ENCODE measurements around the gene EGLN3.
"Not testable (repeated sequence)": the region's sequence is repeated elsewhere in the genome, so short reads cannot be mapped to it uniquely, and the experiment has no call there.

The EGLN3 gene

DNA sequence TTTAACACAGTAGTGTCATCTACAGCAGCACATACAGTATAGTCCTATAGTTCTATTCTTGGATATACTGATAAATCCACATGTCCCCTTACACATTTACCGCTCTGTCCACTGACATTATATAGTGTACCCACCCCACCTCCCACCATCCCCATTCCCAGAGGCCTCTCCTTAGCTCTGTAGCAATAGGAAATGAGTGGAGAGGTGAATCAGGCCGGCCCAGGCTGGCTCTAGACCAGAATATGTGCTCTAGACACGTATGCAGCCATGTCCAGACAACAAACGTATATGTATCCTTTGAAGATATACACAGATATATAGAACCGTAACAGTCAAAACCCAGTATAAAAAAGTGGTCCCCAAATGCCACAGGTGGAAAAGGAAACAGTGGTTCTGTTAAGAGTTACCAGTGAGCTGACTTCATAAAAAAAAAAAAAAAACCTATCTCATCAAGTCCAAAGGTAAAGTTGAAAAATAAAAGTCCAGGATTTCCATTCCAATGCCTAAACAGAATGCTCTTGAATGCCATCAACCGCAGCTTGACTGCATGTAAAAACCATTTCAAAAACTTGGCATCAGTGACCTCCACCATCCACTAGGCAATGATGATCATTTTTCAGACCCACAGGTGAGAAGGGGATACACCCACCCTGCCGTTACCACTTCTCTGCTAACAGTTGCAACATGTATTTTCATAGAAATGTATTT, 16.7 kb downstream of the EGLN3 start:
- no peak for DNase-seq

DNA sequence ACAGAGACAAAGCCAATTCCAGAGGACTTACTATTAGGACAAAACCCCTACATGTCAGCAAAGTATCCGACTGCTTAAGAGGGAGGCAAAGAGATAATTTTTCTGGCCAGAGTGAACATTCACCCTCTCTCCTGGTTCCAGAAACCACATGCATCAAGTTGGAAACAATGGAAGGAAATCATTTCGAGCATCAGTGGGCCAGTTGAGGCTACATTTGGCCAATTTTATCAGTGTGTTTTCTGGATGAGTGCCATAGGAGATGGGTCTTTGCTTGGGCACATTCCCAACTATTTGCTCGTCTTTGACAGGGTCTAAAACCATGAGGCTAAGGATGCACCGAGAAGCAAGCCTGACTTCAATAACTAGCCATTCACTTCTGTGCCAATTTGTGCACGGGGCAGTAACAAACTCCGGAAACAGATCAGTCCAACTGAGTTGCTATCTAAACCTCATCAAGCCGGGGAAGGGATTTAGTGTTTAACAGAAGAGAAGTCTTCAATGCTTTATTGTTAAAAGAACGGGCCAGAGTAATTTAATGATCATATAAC, 17.4 kb downstream of the EGLN3 start:
- DNase-seq: no peak

DNA sequence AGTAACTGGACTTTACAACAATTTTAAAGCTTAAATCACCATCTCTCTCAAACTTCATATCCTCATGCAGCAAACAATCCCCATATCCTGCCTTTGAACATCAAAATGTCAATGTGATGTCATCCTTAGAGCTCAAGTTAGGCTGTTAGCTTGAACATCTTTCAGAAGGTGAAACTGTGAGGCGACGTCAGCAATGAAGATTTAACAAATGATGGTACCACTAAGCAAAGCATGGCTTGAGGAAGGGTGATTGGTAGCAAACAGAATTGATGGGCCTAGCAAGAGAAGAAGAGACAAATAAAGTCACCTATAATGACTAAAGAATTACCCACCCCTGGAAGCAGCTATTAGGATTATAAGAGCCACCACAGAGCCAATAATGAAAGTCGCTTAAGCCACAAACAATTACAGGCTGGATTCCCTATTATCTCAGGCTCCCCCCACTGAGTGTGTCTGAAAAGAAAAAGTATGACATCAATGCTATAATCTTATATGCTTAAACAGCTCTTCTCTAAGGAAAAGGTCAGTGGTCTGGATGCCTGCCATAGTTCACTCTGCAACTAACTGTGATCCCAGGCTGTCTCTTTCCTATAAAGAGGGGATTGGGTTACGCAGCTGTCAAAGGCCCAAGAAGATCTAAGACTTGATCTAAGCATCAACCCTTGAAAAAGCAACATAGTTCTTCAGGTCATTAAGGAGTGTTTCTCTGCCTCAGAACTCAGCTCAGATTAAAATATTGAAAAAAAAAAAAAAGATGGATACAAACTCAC, 18.1 kb downstream of the EGLN3 start:
- no peak for DNase-seq

DNA sequence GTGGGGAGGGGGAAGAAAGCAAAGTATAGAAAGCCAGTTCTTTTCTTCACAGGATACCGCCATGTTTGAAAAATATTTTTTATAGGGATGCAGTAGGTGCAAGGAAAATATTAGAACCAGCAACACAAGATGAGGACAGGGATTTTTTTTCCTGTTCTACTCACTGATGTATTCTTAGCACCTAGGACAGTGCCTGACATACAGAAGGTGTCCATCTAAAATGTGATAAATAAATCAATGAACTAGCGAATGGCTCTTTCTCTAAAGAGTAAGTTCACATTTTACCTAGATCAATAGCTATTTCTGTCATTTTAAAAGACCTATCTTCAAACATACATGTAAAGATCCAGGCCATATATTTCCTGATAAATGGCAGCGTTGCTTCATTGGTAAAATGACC, 18.8 kb downstream of the EGLN3 start:
- DNase-seq: no peak

DNA sequence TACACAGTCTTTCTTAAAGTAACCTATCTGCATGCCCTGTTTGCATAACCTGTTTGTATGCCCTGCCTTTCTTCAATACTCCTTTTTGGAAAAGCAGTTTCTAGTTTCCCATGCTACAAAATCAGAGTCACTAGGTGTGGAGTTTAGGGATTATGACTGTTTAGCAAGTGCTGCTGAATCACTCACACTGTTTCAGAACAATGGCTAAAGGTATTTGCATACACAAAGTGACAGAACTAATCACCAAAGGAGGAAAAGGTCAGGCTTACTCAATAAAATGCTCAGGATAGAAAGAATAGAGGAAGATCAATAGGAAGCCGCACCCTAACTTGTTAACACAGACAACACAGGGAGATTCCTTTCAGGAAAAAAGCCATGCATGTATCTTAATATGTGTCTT, 19.4 kb downstream of the EGLN3 start:
- no peak for DNase-seq

DNA sequence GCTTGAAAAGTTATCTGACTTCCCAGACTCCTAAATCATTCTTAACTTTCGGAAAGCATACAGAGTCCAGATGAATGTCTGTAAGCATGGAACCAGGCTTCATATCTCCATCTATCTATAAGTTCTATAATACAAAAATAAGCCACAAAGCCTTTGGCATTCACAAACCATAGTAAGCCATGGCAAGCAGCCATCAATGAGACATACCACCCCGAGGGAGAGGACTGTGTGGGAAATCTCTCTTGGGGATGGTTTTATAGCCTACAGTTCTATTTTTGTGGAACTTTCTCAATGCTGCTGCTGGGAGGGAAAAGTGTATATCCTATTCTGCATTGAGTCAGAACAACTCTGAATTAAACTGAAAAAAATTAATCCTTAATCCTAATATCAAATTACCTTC, 20.4 kb downstream of the EGLN3 start:
- no peak for DNase-seq

DNA sequence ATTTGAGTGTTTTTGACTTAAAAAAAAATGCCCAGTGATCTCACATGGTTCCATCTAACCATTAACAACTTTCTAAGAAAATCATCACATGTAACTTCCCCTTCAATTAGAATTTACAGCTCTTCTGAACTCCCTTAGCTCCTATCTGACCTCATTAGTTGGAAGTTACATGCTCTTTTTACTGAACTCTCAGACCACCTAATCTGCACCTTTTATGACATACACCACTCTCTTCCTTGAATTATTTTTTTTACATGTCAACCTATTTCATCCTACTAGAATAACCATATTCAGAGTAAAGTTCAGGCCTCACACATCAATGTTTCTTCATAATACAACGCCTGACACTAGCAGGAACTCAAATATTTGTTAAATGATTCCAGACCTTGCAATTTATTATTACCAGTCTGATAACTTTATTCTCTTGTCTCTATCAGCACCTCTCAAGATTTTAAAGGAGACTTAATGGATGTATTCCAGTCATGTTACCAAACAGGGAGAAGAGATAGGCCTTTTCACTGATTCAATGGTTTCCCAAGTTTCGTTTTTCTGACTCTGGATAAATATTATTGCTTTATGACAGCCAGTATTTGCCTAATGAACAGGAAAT, 21.0 kb downstream of the EGLN3 start:
- DNase-seq: no peak

DNA sequence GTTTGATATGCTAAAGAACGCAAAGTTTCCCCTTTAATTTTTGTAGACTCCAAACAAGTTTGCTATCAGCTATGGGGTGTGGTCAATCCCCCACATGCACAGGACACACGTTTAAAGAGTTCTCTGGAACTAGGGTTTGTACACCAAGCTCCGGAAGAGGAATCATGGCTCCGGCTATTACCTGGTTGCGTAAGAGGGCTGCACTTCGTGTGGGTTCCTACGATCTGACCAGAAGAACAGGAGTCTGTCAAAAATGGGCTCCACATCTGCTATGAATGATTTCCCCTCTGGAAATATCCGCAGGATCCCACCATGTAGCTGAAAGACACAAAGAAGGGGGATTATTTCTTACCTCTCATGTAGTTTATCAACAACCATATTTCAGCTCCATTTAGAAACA, 22.0 kb downstream of the EGLN3 start:
- DNase-seq: no peak

DNA sequence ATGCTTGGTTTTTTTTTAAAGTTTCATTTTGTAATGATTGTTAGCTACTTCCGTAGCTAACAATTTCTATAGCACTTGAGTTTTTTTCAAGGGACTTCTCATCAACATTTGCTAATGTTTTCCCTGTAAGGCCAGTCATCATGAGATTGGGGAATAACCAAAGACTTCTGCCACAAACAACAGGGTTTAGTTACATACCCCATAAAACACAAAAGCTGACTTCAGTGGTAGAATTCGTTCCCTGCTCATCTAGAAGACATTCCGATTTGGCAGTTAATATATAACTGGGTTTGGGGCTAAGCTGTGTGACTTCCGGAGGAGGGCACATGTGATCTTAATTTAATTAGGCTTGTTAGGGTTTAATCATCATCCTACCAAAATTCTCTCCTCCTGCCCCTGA, 22.9 kb downstream of the EGLN3 start:
- DNase-seq: no peak

DNA sequence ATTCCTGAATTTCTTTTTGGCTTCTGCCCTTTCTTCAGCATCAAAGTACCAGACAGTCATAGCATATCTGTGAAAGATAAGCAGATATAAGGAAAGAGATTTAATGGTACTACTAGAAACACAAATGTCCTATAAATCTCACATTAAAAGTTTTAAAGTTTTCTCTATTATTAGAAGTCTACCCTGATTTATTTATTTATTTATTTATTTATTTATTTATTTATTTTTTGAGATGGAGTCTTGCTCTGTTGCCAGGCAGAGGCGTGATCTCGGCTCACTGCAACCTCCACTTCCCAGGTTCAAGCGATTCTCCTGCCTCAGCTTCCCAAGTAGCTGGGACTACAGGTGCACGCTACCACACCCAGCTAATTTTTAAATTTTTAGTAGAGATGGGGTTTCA, 23.9 kb downstream of the EGLN3 start:
- not testable (repeated sequence) for DNase-seq

DNA sequence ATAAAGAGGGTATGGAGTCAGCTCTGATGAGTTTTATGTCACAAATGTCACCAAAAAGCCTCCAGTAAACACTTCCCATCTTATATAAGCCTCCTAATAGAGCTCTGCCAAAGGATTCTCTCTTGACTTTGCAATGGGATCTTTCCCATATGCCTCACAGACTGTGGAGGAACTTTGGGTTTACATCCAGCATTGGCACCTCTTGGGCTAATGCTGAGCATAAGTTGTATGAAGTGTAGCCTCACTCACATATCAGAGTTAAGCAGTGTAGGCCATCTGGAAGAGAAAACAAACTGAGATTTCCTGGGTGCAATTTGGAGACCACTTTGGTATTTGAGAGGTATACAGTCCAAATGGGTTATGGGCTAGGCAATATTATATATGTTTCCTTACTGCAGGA, 24.9 kb downstream of the EGLN3 start:
- DNase-seq: no peak

DNA sequence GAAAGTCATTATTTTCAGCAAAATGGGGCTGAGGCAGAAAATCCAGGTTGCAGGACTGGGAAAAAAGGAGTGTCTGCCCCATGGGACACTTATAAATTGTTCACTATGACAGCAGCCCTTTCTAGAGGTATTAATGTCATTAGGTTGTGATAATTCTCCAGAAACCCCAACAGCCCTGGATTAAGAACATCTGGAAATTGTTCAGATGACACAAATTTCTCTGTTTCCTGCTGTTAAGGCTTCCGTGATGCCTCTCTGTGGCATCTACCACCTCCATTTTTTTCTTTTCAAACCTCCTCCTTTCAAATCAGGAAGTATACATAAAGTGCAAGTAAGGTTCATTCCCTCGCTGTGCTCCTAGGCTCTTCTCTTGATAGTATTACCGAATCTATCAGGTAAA, 25.6 kb downstream of the EGLN3 start:
- DNase-seq: no peak

DNA sequence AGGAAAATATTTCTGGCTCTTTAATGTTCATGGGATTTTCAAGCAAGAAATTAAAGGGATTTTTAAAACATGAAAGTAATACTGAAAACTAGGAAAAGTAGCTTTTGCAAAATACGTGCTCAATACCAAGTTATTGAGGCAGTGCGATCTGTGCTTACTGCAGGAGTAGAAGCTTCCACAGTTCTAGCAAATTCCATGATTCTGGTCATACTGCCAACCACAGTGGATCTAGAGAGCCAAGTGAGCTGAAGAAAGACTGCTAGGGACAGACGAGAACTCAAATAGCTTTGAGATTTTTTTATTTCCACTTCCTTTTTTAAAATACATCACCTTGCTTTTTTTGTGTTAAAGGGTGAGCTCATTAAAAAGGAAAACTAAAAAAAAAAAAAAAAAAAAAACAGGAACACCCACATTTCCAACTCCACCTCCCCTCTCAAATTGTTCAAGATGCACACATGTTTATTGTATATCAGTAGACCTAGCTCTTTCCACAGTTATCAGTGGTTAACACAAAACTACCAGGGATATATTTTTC, 26.2 kb downstream of the EGLN3 start:
- DNase-seq: no peak

DNA sequence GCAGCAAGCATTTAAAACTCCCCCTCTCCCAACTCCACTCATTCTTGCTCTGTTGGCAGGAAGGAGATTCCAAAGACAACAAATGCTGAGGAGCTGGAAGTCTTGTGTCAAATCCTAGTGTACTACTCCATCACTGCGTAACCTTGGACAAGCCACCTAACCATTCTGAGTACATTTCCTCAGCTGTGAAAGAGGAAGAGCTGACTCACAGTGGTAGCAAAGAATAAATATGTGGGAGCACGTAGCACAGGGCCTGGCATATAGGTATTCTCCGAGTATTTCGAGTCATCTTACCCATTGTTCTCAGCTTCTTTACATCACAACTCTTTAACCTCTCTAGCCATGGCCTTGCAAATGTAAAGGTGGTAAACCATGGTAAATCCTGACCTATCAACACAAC, 28.7 kb downstream of the EGLN3 start:
- DNase-seq: no peak

DNA sequence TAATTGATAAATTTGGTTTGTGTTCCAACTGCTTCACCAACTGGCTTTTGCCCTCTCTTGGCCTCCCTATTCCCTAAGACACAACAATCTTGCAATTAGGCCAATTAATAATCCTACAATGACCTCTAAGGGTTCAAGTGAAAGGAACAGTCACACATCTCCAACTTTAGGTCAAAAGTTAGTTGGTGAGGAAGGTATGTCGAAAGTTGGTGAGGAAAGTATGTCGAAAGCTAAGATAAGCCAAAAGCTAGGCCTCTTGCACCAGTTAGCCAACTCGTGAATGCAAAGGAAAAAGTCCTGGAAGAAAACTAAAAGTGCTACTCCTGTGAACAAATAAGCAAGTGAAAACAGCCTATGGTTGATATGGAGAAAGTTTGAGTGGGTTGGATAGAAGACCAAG, 32.6 kb downstream of the EGLN3 start:
- no peak for DNase-seq

DNA sequence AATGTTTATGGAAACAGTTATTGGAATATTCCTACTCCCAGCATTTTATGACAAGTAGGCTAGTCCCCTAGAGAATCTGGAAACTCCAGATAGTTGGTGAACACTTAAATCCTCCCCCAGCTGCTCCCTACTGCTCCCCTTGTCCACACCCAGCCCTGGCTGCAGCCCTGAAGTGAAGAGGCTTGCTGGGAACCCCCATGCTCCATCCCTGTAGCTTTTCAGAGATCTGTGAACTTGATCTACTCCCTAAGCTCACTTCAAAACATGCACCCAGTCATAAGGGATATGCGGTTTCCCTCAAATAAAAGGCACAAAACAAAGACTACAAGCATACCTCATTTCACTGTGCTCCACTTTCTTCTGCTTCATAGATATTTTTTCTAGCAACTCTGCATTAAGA, 33.2 kb downstream of the EGLN3 start:
- no peak for DNase-seq

DNA sequence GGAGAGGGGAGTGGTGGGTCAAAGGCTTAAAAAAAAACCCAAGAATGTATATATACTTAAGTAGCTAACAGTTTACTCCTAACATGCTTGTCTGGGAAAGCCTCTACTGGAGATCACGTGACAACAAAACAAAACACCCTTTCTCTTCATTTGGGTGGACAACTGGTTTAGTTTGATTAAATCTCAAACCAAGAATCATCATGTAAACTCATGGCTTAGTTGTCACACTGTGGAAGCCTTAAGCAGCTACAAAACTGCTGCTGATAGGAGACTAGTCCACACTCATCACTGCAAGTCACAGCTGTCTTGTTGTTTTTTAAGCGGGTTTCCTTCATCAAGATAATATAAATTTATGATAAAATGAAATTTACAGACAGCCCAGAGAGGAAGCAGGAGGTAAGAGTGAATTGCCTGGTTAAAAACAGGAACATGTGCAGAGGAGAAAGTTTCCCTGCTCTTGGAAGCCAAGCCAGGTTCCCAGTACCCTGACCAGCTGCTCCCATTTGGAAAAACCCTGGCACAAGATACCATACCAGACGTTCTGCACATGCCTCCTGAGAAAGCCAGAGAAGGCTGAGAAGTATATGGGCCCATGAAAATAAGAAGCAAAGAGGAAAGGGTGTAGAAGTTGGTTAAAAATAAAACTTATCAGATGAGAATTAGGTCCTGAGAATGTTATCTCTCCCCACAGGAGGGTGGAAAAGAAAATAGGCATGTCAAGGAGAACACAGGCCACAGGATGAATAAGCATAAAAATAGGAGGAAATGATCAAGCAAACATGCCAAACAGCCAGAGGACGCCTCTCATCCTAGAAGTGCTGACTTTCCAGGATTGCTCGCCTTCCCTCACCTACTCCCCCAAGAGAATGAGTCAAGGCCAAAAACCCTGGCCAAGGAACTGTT, 34.0 kb downstream of the EGLN3 start:
- DNase-seq: no peak

DNA sequence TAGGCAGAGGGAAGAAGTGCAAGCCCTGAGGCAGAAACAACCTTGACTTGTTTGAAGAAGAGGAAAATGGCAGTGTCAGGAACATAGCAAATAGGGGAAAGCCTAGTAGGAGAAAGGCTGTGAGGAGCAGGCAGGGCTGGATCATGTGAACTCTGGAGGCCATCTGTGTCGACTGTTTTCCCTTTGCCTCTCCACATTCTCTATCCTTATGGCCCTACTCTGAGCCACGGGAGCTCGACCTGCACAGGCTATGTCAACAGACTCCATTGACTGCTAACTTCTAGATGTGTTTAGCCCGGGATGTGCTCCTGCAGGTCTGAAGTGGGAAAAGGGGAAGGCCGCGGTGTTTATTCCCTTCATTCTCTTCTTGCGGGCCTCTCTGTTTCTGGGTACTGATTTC, 35.2 kb downstream of the EGLN3 start:
- DNase-seq: no peak

DNA sequence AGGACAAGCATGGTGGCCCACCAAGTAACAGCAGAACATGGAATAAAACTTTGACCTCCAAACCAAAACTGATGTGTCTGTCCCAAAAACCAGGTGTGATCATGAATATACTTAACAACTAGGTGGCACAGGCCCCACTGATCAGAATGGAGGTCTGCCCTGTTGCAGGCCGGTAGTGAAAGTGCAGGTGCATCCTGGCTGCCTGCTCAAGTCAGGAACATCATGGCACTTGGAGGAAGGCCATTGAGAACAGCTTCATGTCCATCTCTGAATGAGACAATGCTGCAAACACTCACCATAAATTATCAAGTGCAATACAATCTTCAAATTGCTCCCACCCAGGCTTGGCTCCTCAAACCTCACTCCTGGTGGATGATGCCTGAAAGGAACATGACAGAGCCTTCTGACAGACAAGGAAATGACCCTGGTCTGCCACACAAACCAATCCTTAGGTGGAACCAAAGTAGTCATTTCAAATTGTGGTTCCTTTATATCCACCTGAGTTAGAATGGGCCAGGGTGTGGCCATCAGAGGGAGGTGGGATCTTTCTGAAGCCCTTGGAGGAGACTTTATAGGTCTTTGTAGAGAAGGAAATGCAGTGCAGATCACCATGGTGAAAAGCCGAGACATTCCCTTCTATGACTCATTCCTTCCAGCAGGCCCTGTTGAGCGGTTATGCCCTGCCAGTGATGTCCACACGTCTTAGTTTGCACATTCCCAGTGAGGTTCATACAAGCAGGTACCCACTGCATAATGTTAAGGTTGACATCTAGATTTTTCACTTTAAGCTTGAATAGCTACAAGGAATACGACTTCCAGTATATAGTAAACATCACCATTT, 36.0 kb downstream of the EGLN3 start:
- DNase-seq: no peak

DNA sequence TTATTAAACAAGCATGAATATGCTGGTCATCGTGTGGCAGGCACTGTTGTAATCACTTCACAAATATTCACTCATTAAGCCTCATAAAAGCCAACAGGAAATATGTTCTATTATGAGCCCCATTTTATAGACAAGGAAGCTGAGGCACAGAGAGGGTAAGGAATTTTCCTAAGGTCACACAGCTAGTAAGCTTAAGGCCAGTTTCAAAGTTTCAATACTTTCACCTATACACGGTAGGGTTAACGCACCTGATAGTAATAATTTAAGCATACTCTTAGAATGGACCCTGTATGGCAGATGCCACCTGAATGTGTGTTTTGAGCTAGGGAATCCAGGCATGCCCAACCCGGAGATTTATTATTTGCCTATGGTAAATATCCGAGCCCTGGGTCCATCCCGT, 39.8 kb downstream of the EGLN3 start:
- DNase-seq: no peak

DNA sequence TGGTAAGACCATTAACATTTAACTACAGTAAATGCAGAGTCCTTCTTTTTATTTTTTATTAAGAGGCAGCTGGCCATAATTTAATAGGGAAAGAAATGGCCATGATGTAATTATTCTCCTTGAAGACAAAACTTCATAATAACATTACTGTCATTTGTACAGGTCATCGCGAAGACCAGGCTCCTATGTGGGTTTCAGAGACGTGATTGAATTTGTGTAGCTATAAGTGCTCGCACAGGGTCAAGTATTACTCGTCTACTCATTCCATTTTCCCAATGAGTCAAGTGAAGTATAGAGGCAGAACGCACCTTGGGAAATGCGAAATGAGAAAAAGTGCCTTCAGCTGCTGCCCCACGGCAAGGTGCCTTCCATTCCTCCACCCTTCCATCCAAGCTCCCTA, 40.4 kb downstream of the EGLN3 start:
- no peak for DNase-seq

All from KG1 (cell line).